GM12872 (cell line): Measurements from ENCODE around the gene LHFPL6.

ENCODE experiments used
- CTCF ChIP-seq: IDR thresholded peaks from 3 replicates; pipeline ENCODE4 v1.5.1; 2011; ENCODE audit warnings: low read depth, mild to moderate bottlenecking, low read length, moderate library complexity; ENCODE audit not compliant: insufficient read depth

The LHFPL6 gene

GRCh38 chr13:39313721-39314120, 289.3 kb downstream of the LHFPL6 start:
- no peak for TF ChIP-seq CTCF

GRCh38 chr13:39312596-39312995, 290.4 kb downstream of the LHFPL6 start:
- no peak for TF ChIP-seq CTCF

GRCh38 chr13:39311619-39312018, 291.4 kb downstream of the LHFPL6 start:
- no peak for TF ChIP-seq CTCF

- TF ChIP-seq CTCF, result no peak
Measured at GRCh38 chr13:39310961-39311360, 292.0 kb downstream of the LHFPL6 start.

- TF ChIP-seq CTCF, result no peak
Measured at GRCh38 chr13:39306639-39307589, 296.1 kb downstream of the LHFPL6 start.

GRCh38 chr13:39302820-39303219, 300.2 kb downstream of the LHFPL6 start:
- no peak for TF ChIP-seq CTCF

GRCh38 chr13:39298951-39299350, 304.0 kb downstream of the LHFPL6 start:
- TF ChIP-seq CTCF, result no peak
